NB4 (cell line): ENCODE results near the gene OLFM1.

Source experiments
- MYC ChIP-seq: IDR thresholded peaks from 2 replicates; pipeline ENCODE4 v1.6.1; 2011; ENCODE audit warnings: low read depth, low read length
- POLR2A ChIP-seq: IDR thresholded peaks from 2 replicates; pipeline ENCODE4 v1.6.1; 2011; ENCODE audit warnings: mild to moderate bottlenecking; ENCODE audit not compliant: insufficient read length; ENCODE audit errors: extremely low read depth
- TF ChIP-seq, protein P1 (sequence below): IDR thresholded peaks from one replicate; pipeline ENCODE4 v1.5.1; 2012; ENCODE audit warnings: low read depth, low read length
- TF ChIP-seq, protein P2 (sequence below): IDR thresholded peaks from 2 replicates; pipeline ENCODE4 v1.6.1; 2011; ENCODE audit warnings: low read depth, low read length

DNA sequence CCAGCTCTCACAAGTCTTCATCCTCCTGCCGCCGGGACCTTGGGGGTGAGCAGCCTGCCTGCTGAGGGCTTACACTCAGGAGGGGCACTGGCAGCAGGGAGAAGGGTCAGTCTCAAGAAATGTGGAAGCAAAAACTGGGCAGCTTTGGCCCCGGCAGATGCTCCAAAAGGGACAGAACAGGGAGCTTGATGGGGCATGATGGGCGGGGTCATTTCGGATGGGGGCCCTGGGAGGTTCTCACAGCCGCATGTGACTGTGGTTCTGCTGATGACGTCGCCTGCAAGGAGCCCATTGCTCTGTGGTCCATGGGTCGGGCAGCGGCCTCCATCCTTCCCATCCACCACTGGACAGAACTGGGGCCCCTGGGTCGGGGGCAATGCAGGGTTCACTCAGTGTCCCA lies 76.6 kb downstream of the OLFM1 start:
- TF ChIP-seq, protein P1, sequence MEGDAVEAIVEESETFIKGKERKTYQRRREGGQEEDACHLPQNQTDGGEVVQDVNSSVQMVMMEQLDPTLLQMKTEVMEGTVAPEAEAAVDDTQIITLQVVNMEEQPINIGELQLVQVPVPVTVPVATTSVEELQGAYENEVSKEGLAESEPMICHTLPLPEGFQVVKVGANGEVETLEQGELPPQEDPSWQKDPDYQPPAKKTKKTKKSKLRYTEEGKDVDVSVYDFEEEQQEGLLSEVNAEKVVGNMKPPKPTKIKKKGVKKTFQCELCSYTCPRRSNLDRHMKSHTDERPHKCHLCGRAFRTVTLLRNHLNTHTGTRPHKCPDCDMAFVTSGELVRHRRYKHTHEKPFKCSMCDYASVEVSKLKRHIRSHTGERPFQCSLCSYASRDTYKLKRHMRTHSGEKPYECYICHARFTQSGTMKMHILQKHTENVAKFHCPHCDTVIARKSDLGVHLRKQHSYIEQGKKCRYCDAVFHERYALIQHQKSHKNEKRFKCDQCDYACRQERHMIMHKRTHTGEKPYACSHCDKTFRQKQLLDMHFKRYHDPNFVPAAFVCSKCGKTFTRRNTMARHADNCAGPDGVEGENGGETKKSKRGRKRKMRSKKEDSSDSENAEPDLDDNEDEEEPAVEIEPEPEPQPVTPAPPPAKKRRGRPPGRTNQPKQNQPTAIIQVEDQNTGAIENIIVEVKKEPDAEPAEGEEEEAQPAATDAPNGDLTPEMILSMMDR, result no peak
- TF ChIP-seq POLR2A (no peak), MYC (no peak)
- TF ChIP-seq, protein P2, sequence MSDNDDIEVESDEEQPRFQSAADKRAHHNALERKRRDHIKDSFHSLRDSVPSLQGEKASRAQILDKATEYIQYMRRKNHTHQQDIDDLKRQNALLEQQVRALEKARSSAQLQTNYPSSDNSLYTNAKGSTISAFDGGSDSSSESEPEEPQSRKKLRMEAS, result no peak
